GM21526 (cell line): ENCODE data around the gene ARHGEF19.
"Not testable (repeated sequence)": the region's sequence is repeated elsewhere in the genome, so short reads cannot be mapped to it uniquely, and the experiment has no call there.

Experiments used
- ATAC-seq: cut with Tn5 transposase; IDR thresholded peaks from one replicate; pipeline ENCODE4 v1.9.1; 2021; ENCODE audit warnings: moderate library complexity; ENCODE audit not compliant: unreplicated experiment, low FRiP score

ARHGEF19 gene

GRCh38 chr1:16226129-16226489 lies 13.7 kb upstream of the ARHGEF19 start:
- ATAC-seq: no peak

GRCh38 chr1:16224472-16224871 lies 12.0 kb upstream of the ARHGEF19 start:
- ATAC-seq: no peak

GRCh38 chr1:16222716-16223115 lies 10.3 kb upstream of the ARHGEF19 start:
- ATAC-seq: not testable (repeated sequence)

DNA sequence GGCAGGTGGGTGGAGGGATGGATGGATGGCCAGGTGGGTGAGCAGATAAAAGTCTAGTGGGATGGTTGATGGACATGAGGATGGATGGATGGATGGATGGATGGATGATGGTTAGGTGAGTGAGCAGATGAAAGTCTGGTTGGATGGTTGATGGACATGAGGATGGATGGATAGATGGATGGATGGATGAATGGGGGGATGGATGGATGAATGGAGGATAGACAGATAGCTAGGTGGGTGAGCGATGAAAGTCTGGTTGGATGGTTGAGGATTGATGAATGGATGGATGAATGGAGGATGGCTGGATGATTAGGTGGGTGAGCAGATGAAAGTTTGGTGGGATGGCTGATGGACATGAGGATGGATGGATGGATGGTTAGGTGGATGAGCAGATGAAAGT lies 9.0 kb upstream of the ARHGEF19 start:
- ATAC-seq: no peak

- no peak for ATAC-seq
Observed at GRCh38 chr1:16219968-16220500, 7.6 kb upstream of the ARHGEF19 start.

DNA sequence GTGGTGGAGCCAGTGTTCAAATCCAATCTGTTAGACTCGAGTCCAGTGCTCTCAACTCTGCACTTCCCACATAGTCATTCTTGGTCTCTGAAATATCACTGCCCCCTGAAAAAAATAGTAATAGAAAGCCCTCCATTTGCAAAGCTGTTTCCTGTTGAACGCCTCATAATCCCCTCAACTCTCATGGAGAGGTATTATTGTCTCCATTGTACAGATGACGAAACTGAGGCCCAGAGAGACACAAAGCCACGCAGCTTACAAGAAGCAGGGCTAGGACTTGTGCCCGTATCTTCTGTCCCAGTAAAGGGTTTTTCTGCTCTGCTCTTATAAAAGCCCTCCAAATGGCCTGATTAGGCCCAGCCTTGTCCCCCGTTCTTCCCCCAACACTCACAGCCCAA lies 6.2 kb upstream of the ARHGEF19 start:
- ATAC-seq: no peak

GRCh38 chr1:16218014-16218673 lies 5.7 kb upstream of the ARHGEF19 start:
- no peak for ATAC-seq

DNA sequence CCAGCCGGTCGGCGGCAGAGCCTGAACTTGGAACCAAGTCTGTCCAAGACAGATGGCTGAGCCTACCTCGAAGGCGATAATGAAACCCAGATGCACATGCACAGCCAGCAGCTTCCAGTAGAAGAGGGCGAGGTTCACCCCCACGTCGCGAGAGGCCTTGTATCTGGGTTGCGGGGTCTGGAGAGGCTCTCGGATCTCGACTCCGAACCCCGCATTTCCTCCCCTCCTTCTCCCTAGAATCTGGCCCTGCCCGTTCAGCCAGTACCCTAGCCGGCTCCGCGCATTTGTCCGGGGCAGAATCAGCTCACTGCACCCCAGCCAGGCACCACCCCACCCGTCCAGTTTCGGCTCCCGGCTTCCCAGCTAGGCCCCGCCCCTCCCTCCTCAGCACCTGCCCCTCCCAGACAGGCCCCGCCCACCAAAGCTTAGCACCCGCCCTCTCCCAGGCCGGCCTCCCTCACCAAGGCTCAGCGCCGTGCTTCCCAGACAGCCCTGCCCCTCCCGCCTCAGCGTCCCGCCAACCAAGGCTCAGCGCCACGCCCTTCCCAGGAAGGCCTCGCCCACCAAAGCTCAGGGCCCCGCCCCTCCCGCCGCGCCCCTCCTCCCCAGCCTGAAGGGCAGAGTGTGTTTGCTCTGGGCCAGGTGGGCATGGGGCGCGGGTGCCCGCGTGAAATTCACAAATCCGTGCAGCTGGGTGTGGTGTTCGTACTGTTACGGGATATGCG lies 4.8 kb upstream of the ARHGEF19 start:
- peak; percentile 65 for ATAC-seq

- ATAC-seq: no peak
Observed at GRCh38 chr1:16215882-16216753, 3.7 kb upstream of the ARHGEF19 start.

DNA sequence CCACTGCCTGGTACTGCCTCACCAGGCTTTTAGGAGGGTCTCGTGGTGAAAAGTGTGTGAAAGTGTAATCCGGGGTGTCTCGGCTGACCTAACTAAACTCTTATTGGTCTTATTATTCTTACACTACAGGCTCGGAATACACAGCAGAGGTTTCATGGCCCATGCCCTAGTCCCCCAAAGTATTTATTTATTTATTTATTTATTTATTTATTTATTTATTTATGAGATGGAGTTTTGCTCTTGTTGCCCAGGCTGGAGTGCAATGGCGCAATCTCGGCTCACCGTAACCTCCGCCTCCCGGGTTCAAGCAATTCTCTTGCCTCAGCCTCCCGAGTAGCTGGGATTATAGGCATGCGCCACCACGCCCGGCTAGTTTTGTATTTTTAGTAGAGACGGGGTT lies 2.8 kb upstream of the ARHGEF19 start:
- not testable (repeated sequence) for ATAC-seq

GRCh38 chr1:16213544-16213943 lies 1.1 kb upstream of the ARHGEF19 start:
- ATAC-seq: not testable (repeated sequence)

DNA sequence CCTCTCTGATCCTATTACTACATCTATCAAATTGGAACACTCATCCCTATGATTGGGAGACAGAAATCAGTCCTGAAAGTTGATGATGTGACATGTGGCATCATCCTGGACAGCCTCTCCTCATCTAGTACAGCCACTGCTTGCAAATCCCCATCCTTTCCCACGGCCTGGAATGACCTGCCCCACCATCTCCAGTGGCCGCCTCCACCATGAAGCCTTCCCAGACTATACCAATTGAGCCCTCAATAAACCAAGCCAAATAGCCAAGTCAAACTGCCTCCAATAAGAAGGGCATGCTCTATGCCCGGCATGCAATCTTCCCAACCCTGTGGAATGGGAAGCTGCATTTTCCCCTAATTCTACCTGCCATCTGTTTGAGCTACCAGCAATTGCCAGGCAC lies 561 bp upstream of the ARHGEF19 start:
- no peak for ATAC-seq

DNA sequence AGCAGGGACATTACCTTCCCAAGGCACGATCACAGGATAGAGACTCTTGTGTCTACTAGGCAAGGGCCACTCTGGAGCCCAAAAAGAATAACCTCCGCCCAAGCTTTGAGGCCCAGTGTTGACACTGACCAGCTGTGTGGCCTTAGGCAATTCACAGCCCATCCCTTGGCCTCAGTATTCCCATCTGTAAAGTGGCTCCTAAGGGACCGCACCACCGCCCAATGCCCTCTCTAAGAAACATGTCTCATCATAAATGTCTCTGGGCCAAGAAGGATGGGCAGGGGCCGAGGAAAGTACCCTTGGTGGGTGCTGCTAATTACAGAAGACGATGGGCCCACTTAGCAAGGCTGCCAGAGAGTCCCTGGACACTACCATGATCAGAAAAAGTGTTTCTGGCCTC lies 628 bp downstream of the ARHGEF19 start:
- no peak for ATAC-seq

DNA sequence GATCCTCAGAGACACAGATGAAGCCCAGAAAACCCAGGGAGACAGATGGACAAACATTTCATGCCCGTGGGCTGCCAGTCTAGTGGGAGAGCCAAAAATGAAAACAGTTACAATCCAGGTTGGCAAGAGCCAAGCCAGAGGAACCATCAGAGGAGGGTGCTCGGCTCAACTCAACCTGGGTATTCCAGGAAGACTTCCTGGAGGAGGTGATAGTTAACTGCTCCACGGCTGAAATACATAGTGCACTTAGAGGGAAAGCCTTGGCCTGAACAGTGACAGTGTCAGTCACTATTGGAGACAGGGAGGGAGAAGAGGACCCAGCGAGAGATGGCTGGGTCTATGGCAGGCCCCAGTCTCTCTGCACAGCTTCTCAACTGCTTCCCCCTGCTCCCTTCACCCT lies 1.9 kb downstream of the ARHGEF19 start:
- no peak for ATAC-seq

- no peak for ATAC-seq
Observed at GRCh38 chr1:16209847-16210407, 2.5 kb downstream of the ARHGEF19 start.

- no peak for ATAC-seq
Observed at GRCh38 chr1:16209132-16209846, 3.2 kb downstream of the ARHGEF19 start.

DNA sequence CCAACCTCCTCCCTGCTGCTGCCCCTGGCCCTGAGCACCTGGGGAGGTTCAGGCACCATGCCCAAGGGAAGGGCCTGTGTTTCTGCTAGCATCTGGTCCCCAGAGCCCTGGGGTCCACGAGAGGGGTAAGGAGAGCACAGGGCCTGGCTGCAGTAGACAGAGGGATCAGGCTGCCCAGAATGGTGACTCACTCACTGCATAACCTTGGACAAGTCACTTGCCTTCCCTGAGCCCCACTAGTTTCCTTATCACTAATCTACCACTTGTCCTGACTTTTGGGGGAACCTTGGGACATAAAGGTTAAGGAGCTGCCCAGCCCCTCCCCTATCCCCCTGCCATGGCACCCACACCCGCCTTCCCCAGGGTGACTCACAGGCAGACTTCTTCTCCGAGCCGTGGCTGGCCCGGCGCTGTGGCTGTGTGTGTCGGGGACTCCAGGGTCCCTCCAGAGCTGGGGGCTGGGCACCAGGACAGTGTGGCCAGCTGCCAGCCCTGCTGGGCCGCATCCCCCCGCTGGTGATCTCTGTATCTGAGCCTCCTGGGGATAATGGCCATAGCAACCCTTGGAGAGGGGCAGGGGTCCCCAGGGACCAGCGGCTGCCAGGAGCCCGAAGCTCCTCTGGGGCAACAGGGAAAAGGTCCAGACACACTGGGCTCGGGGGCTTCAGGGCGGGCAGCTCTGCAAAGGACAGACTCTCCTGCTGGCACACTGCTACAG lies 4.0 kb downstream of the ARHGEF19 start:
- no peak for ATAC-seq

DNA sequence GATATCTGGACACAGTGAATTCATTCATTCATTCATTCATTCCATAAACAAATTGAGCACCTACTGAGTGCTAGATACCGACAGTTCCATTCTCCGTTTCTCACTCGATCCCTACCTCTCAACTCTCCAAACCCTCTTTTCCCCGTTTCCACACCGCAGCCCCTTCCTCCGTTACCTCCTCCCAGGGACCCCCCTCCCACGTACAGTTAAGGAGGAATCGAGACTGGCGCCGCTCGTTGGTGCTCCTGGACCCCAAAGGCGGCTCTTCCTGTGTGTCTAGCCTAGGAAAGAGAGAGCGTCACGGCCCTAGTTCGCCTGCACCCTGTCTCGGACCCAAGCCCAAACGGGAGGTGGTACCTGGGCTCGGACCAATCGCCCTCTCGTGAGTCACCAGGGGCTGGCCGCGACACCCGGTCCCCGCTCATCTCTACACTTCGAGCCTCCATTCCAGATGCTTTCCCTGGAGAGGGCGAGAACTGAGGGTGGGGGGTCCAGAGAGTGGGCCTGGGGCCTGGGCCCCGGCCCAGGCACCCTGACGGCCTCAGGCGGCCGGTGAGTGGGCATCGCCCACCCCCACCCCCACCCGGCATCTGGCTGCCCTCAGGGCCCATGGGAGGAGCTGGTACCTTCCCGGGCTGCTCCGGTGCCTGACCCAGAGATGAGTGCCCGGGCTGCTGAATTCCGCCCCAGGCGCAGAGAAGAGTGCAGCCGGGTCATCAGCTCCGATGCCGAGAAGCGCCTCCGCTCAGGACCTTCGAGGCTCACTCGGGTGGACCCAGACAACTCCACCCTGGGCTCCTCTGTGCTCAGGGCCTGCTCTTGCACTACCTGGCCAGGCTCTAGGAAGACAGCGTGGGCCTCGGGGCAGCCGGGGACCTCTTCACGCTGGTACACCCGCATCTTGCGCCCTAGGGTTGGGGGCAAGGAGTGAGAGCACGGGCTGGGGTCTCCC lies 4.9 kb downstream of the ARHGEF19 start:
- no peak for ATAC-seq
